Loucy (cell line): ENCODE results near the gene FNDC8.
"Not testable (repeated sequence)": the region's sequence is repeated elsewhere in the genome, so short reads cannot be mapped to it uniquely, and the experiment has no call there.

ENCODE experiments used
- EZH2phosphoT487 ChIP-seq: fragments of 200-600 bp; IDR thresholded peaks from 2 replicates; pipeline ENCODE4 v1.6.1; 2018; ENCODE audit warnings: antibody characterized with exemption, mild to moderate bottlenecking, moderate library complexity, borderline replicate concordance
- TF ChIP-seq, protein P1 (sequence below): fragments of 200-600 bp; sonication (generic); conservative IDR thresholded peaks from 2 replicates; pipeline ENCODE4 v1.5.1; 2014; ENCODE audit warnings: mild to moderate bottlenecking, antibody characterized with exemption, low read length

DNA sequence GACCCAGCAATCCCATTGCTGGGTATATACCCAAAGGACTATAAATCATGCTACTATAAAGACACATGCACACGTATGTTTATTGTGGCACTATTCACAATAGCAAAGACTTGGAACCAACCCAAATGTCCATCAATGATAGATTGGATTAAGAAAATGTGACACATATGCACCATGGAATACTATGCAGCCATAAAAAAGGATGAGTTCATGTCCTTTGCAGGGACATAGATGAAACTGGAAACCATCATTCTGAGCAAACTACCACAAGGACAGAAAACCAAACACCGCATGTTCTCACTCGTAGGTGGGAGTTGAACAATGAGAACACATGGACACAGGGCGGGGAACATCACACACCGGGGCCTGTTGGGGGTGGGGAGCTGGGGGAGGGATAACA is 58.0 kb downstream of the FNDC8 start:
- TF ChIP-seq, protein P1, sequence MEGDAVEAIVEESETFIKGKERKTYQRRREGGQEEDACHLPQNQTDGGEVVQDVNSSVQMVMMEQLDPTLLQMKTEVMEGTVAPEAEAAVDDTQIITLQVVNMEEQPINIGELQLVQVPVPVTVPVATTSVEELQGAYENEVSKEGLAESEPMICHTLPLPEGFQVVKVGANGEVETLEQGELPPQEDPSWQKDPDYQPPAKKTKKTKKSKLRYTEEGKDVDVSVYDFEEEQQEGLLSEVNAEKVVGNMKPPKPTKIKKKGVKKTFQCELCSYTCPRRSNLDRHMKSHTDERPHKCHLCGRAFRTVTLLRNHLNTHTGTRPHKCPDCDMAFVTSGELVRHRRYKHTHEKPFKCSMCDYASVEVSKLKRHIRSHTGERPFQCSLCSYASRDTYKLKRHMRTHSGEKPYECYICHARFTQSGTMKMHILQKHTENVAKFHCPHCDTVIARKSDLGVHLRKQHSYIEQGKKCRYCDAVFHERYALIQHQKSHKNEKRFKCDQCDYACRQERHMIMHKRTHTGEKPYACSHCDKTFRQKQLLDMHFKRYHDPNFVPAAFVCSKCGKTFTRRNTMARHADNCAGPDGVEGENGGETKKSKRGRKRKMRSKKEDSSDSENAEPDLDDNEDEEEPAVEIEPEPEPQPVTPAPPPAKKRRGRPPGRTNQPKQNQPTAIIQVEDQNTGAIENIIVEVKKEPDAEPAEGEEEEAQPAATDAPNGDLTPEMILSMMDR = not testable (repeated sequence)
- not testable (repeated sequence) for TF ChIP-seq EZH2phosphoT487
